Measurements from ENCODE around the gene CNOT3.

GRCh38 chr19:54156490-54156889, 18.9 kb downstream of the CNOT3 start:
- no peak for TF ChIP-seq CTCF (IDR thresholded peaks at IDR 0.05)
- TF ChIP-seq POLR2A (IDR thresholded peaks at IDR 0.05): no peak

All from body of pancreas (tissue), 4 donors.